NCI-H1694 (cell line): ENCODE data around the gene LOXHD1.

Experiments
- DNase-seq: peaks from one replicate; lab custom pipeline; 2025; lab: John Stamatoyannopoulos, UW

Gene LOXHD1

DNA sequence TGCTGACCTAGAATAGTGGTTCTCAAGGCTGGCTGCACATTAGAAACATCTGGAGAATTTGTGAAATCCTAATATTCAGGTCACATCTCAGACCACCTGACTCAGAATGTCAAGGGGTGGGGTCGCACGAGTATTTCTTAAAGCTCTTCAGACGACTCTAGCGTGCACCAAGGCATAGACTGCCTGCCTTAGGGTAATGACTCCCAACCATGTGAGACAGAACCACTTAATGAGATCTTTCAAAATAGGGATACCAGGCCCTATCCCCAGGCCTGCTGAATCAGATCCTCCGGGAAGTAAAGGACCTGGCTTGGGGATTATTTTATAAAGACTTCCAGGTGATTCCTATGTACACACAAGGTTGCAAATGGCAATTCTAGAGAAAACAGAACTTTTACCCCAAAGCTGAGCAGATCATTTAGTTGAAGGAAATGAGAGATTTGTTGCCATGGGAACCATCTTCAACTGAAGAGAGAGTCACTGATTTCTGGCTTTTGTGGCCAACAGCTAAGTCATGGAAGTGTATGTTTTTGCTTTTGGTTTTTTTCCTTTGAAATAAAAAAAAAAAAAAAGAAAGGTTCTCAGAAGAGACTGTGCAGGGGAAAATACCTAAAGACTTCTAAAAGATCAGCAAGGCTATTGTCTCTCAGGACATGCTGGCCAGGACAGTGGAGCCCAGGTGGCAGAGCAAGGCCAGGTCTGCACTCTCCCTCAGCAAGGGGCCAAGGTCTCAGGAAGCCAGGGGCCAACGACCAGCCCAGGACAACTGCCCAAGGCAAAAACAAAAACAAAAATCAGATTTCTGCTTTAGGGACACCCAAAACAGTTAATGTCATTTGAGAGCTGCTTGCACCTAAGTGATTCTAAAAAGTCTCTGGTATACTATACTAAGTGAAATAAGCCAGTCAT lies 15.3 kb upstream of the LOXHD1 start:
- no peak for DNase-seq

DNA sequence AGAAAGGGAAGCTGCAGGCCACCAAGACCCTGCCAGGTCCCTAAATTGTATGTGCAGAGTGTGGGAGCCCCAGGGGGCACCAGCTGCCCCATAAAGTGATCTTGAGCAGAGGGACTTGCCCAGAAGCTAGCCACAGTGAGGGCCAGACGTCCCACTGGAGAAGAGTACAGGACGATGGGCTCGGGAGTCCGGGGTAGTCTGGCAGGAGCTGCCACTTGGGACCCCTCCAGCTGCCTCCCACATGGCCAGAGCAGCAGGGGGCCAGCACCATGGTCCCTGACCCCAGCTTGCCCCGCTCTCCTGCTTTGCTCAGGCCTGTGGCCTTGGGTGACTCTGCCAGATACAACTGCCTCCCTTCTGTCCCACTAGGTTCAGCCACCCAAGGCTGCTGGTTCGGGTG lies 11.7 kb upstream of the LOXHD1 start:
- no peak for DNase-seq

DNA sequence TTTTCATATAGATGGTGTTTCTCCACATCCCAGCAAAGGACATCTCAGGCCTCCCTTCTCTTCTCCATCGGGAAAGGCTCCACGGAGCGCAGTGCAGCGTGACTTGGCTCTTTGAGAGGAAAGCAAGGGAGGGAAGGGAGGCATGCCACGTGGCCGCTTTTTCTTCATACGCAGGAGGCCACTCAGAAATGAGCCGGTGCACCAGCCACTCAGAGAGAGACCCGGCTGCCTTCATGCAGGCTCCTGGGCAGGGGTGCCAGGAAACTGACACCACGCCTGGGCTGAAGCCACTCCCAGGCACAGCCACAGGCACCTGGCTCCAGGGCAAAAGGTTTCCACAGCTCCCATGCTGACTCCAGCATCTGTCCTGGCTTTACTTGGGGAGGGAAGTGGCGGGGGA lies 11.1 kb upstream of the LOXHD1 start:
- DNase-seq, result no peak

DNA sequence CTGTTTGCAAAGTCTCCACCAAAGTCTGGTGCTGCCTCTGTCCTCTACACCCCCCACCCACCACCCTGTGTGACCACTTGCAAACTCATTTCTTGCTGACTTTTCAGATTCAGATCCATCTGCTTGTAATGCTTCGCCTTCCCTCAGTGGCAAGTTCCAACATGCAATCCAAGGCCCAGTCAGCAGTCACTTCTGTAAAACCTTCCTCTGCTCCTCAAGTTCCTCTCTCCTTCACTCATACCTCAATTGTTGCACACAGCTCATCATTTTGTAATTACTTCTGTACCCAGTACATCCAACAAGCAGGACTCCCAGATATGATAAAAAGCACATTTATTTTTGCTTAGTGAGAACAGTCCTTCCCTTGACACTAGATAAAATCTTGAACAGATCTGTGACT lies 6.5 kb upstream of the LOXHD1 start:
- DNase-seq, result no peak

DNA sequence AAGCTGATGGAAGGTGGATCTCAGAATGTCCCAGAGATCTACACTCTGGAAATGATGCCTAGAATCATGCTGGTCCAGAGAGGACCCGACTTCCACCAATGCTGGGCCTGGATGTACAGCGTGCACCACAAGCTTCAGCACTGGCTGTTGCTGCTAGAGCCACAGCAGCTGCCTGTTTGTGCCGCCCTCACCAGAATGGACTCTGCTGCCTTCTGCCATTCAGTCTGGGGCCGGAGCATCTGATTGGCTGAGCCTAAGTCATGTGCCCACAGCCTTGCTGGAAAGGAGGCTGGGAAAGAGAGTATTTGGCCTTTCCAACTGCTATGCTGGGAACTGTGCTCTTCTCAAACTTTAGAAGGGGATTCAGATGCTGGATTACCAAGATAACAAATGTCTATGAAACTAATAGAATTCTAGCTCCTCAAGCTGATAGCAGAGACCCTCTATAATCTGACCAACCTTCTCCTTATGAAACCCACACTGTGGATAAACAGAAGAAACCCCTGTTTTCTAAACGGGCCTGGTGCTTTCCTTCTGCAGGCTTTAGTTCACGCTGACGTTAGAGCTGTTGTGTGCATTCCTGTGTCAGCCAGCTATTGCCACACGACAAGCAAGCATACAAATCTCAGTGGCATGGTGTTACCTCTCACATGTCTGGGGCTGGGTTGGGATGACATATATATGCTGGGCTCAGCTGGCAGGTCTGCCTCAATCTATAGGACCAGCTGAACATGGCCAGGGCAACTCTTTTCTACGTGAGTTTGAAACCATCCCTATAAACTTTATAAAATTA lies 4.1 kb upstream of the LOXHD1 start:
- no peak for DNase-seq

DNA sequence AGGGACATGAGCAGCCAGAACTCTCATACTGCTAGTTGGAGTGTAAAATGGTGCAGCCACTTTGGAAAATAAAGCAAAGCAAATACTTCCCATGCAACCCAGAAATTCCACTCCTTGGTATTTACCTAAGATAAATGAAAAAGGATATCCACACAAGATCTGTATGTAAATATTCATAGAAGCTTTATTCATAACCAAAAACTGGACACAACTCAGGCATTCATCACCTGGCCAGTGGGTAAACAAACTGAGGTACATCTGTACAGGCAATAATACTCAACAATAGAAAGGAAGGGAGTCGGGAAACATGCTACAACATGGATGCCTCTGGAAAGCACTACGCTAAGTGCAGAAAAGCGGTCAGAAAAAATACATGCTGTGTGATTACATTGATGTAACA lies 2.5 kb upstream of the LOXHD1 start:
- DNase-seq, result no peak

DNA sequence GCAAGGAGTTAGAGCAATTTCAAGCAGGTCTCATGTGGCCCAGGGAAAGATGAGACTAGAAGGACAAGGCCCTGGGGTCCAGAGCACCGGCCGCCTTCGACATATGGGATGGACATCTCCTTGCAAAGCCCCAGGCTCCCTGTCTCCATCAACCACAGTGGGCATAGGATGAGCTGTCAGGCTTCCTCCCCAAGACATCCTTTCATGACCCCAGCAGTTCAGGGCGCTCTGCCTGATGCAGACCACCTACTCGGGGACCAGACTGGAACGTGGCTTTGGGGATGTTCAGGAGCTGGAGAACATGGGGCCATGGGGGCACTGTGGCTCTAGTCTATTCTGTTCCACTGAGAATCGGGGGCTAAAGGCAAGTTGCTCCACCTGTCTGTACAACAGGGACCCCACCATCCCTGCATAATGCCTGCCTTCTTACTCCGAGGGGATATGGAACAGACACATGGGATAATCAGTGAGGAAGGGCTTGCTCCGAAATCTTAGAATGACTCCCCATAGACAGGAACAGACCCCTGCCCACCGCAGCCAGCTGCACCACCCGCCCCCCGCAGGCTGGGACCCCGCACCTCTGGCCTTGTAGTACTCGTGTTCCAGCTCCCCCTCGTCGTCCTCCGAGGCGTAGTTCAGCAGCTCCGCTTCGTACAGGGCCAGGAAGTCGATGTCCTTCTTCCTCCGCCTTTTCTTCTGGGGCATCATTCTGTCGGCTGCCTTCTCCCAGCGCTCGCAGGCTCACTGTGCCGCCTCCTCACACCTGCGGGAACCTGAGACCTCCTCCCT lies 500 bp downstream of the LOXHD1 start:
- DNase-seq, result no peak

DNA sequence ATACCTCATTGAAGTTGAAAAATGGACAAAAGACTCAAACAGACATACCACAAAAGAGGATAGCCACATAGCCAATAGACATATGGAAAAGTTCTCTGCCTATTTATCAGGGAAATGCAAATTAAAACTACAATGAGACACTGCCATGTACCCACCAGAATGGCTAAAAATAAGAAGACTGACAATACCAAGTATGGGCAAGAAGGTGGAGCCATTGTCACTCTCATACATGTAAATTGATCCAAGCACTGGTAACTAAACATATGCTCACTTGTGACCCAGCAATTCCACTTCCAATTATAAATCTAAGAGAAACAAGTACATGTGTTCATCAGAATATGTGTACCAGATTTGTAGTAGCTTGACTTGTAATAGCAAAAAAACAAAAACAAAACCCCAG lies 4.6 kb downstream of the LOXHD1 start:
- peak; percentile 15 for DNase-seq

DNA sequence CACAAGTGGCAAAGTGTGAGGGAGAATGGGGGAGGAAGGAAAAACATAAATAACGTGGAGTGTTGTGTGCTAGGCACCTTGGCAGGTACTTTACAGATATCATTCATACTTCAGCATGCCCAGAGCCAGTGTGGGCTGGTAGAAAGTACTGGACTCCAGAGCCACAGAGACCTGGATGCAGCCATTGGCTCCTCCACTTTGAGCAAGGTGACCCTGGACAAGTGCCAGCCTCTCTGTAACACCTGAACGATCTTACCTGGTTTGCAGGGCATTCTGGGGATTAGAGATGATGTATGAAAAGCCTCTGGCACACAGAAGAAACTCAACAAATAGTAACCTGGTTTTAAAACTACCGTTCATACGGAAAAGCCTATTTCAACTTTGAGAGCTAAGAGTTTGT lies 6.3 kb downstream of the LOXHD1 start:
- no peak for DNase-seq

DNA sequence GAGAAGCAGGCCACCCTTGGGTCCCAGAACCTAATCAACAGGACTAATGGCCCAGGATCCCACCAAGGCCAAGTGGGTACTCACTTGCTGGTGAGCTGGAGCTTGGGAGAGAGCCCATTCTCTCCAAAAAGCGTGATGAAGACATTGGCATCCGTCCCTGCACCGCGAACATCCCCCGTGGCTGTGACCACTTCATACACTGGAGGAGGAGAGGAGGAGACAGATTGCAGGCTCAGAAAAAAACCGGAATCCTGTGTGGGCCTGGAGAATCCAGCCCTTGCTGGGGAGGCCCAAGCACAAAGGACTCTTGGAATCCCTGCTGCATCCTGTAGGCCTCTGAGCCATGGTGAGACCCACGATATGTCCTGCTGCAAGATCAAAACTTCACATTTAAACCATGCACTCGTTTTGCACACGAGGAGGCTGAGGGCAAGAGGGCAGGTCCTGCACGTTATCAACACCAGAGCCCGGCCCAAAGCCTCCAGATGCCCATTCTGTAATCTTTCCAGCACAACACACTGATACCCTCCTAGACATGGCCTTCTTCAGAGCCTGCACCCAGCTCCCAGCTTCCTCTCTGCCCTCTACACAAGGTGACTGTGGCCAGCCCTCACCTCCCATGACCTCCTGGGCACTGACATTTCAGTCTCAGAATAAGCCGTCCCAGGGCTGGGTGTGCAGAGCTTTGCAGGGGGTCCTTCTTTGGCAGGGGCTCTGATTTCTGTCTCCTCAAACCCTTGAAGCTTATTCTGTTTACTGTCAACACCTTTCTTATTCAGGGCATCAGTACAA lies 7.8 kb downstream of the LOXHD1 start:
- no peak for DNase-seq

DNA sequence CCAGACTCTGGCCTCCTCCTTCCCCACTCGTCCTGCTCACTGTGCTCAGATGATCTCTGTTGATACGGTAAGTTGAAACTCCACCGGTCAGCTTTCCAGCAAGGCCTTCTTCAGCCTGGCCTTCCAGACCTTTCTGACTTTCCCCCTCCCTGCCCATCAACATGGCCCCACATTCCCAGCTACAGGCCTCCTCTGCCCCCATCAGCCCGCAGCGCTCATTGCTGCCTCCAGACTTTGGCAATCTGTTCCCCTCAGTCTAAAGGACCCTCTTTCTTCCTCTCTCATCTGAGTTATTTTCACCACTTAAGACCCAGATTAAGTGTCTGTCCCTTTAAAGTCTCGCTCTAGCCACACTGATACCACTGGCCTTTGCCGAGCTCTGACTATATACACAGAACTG lies 10.6 kb downstream of the LOXHD1 start:
- DNase-seq, result no peak

DNA sequence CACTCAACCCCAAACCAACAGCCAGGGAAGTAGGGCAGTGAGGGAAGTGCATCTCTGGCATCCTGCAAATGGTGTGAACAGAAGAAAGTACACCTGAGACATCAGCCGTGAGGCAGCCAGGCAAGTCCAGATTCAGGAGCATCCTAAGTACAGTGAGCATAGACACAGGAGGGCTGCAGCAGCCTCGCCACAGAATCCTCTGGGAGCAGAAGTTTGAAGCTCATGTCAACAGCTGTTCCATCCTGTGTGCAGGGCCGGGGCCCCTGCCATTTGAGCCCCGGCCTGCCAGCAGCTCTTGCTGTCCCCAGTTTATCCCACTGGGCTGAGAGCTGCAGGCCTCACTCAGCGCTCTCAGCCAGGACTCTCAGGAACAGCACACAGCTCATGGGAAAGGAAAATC lies 14.5 kb downstream of the LOXHD1 start:
- no peak for DNase-seq

DNA sequence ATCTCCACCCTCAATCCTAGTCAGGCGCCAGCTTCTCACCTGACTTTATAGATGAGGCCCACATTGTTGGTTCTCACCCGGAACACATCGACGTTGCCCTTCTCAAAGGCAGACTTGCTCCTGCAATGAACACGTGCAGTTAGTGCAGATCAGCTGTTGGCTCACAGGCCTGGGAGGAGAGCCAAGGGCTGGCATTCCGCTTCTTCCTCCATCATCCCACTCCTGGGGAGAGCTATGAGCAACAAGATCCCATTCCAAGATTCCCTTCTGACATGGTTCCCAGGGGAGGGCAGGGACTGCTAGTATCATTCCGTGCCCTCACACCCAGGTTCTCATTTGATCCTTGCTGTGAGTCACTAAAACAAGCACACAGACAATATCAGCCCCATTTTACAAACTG lies 15.1 kb downstream of the LOXHD1 start:
- DNase-seq, result no peak

DNA sequence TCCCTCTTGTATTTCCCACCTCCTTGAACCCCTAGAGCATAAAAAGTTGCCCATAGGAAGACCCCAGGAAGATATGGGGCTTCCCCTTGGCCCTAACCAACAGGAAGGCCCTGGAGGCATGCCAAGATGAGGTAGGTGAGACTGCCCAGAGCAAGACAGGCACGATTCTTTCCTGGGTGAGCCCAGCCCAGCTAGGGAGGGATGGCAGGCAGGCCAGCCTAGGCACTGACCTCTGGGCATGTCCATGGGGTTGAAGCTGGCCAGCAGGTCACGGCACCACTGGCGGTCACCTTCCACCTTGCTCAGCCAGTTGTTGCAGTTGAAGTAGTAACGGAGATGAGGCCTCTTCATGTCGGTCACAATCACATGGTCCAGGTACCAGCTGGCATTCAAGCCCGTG lies 17.6 kb downstream of the LOXHD1 start:
- DNase-seq, result no peak

DNA sequence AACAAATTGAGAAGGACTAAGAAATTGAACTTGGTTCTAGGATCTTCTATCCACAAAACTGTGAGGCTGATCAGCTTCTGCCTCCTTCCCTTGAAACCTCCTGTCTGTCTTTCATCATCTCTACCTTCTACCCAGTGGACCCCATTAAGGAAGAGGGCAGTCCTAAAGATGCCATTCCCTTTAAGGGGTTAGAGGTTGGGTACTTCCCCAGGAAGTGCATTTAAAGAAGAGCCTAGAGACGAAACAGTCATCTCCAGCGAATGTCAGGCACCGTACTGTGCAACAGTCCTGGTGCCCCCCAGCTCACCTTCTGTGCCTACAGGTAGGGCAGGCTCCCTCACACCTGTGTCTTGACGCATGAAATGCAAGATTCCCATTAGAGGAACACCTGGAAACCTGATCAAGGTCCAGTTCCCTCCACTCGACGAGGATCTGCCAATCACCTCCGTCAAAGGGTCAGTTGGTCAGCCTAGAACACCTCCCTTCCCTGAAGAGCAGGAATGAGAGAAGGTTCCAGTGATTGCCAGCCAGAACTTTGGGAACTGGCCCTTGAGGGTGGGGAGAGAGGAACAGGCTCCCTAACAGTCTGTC lies 20.9 kb downstream of the LOXHD1 start:
- DNase-seq, result no peak

DNA sequence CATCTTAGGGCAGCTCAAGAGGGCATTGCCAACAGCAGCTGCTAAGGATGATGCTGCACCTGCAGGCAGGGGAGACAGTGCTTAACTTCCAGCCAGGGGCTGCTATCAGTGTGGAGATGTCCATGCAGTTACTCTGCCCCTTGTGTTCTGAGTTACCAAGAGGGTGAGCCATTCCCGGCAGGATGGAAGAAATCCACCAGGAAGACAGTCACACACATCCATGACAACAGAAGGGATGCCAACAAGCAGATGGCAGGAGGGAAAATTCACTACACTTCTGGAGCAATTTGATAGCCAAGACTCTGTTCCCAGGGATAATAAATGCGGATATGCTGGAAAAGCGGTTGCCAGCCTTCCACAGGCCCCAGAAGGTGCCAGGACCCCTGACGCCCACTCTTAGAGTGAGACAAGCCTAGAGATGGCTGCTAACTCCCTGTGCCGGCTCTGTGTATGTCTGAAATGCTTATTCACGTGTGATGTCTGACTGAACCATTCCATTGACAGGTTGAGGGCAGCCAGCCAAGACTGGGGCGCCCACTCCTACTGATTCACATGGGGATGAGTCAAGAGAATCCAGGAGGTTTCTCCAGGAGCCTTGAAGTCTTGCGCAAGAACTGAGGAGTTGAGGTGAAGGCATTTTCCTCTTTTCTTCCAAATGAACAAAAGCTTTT lies 24.5 kb downstream of the LOXHD1 start:
- DNase-seq, result peak; percentile 55

DNA sequence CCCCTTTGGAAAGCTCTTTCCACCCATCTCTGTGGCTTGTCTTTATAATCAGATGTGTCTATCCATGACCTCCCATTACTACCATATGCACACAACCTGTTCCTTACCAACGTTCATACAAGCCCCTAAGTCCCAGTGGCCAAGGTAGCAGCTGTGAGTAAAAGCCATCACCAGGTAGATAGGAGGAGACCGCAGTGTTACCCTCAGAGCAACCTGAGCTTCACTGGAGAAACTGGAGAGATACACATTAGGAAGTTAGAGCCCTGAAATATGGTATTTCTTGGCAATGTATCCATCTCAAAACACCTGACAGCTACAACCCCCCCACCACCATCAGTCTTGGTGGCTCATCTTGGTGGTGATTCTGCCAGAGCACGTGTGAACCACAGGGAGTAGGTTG lies 26.0 kb downstream of the LOXHD1 start:
- DNase-seq, result no peak

DNA sequence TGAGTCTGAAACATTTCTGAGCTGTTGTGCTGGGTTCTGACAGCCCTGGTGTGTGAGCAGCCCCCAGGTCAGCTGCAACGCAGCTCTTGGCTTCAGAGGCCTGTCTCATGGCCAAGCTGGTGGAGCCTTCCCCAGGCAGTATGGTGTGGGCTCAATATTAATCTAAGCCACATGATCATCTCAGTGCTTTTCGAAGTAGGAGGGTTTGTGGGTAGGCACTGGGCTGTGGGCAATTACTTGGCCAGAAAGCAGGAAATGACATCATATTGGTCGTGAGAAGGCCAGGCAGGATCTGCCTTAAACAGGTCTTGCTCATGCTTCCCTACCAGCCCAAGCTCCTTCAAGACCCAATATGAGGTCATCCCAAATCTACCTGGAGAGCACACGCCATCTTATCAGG lies 26.9 kb downstream of the LOXHD1 start:
- no peak for DNase-seq

DNA sequence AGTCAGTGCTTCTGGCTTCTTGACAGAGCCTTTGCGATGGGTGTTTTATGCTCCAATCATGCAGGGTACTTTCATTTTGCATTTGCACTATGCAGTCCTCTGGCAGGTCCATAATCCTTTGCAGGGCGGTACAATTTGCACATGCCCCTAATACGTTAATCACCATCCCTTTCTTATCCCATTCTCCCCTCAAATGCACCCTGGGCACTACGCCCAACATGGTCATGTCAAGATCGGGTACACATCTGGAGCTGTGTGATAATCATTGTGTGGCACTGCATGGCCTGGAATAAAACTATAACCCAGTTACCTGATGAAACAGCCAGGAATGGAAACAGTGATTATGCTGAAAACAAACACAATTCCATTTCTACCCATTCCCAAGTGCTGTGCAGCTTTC lies 27.7 kb downstream of the LOXHD1 start:
- no peak for DNase-seq

DNA sequence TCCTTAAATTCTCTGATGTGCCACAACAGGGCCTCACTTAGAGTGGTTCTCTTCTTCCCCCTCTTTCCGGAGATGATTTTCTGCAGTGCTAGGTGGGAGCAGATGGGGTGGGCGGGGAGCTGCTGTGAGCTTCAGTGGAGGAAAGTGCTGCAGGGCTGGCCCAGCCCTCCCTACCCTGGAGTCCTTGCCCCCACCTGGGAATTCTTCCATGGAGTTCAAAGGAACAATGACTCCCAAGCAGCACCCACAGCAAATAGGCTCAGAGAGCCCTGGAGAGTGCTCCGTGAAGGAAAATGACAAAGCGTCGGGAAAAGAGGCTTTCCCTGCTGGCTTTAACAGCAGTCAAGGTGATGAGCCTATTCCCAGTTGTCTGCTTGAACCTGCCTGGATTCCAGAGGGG lies 28.8 kb downstream of the LOXHD1 start:
- peak; percentile 39 for DNase-seq

DNA sequence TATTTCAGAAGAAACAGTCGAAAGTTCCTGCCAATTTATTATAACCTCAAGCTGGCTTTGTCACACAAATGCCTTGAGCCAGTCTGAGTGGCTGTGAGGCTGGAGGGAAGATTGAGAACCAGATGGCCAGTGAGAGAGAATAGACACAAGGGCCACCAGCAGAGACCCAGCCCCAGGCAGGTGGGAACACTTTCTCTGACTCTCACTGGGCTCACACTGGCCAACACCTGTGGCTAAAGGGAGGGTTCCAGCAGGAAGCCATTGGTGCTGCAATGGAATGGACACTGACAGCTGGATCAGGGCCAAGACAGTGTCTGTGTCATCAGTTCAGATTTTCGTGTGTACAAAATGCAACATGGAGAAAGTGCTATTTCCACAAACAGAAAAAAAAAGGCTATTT lies 29.9 kb downstream of the LOXHD1 start:
- DNase-seq, result no peak
